GM18519 (cell line): ENCODE results near the gene SOX10.

Source experiments
- ATAC-seq: cut with Tn5 transposase; IDR thresholded peaks from one replicate; pipeline ENCODE4 v1.9.1; 2021; ENCODE audit warnings: mild to moderate bottlenecking, moderate library complexity; ENCODE audit not compliant: unreplicated experiment, low FRiP score

The SOX10 gene

DNA sequence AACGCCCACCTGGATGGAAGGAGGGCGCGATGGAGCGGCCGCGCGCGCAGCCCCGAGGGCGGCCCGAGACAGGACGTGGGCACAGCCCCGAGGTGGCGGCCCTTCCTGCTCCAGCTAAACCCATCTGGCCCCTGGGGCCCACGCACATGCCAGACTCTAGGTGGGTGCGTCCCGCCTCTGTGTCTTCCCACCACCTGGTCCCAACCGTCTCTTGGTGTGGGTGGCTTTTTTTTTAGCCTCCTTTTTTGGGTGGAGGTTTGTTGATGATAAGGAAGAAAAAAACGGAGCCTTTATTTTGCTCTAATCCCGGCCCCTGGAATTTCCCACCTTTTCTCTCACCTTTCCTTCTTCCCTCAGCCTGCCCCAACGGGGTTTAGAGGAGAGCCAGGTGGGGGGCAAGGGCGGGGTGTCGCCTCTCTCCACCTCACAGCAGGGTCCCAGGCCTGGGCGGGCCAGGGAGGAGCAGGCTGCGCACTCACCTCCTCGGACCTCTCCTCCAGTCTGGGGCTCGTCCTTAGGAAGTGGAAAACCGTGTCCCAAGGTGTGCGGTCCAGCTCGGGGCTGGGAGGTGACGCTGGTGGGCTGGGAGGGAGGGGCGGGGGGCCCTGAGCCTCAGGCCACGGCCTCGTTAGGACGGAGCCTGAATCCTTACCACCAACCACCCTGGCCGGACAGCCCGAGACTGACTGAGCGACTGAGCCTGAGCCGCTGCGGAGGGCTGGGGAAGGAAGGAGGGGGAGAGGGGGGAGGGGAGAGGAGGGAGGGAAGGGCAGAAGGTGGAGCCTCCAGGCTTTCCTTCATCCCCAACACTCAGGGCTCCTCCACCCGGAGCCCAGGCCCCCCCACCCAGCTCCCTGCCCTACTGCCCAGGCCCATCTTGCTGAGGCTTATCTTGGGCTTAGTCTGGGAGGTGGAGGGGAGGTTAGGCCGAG, at the start of gene SOX10:
Gene SOX10, minus strand, starts transcription at position 696 of the 932 bp plus-strand sequence. CDS start 771 bp downstream, outside the sequence.
- no peak for ATAC-seq

GRCh38 chr22:38033522-38034277, 49.3 kb upstream of the SOX10 start:
- no peak for ATAC-seq

DNA sequence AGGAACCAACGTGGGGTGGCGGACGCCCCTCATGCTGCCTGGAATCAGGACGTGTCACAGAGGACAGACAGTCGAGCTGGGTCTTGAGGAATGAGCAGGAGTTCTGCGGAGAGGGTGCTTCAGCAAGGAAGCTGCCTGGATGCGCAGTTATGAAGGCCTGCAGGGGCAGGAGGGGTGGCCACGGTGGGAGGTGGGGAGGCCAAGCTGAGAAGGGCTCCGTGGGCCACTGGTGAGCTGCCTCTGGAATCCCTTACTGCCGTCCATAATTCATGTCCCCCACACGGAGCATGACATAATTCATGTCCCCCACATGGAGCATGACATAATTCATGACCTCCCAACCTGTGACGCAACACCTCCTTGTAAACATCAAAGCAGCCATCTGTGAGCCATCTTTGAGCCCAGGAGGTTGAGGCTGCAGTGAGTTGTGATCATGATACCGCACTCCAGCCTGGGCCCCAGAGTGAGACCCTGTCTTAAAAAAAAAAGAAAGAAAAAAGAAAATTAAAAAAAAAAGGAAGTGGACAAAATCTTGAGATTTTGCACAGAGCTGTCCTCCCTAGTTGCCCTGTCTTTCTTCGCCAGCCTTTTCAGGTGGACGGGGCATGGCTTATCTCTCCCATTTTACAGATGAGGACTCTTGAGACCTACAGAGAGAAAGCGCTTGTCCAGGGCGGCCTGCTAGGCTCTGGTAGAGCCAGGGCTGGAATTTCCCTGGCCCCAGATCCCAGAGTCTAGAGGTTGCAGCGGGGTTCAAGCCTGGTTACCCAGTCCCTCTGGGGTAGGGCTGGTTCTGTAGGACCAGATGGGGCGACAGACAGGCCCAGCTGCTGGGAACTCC, 48.5 kb upstream of the SOX10 start:
- no peak for ATAC-seq

- no peak for ATAC-seq
These were observed 47.1 kb upstream of the SOX10 start for GRCh38 chr22:38031491-38031890.

DNA sequence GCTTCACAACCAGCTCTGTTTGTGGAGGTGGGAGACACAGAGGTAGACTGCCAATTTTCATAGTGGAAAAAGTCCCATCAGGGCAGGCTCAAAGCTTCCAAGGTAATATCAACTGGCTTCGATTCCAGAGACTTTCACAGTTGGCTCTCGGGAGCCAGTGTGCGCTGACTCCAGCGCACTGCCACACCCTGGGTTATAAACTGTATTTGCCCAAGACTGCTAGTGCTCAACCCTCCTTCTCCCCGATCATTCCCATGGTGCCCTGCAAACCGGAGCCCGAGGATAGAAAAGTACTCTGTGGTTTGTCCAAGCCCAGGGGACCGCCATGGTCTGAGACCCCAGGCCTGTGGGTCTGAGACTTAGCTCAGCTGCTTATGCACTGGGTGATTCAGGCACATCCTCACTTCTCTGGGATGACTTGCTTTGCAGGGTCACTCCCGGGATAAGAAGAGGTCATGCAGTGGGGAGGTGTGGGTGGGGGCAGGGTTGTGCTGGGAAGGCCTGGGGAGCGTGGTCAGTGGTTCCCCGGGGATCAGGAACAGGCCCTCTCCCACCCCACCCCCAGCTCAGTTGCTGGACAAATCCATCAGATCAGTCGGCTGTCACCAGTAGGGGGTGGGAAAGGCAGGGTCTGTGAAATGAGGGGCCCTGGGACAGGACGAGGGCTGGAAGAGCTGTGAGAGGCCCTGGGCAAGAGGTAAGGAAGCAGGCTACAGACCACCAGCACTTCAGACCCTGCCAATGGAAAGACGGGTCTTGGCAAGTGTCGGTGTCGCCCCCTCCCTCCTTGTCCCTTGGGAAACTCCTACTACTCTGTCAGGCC, 46.2 kb upstream of the SOX10 start:
- no peak for ATAC-seq

- ATAC-seq = no peak
These were observed 45.5 kb upstream of the SOX10 start for GRCh38 chr22:38029901-38030300.

- ATAC-seq = no peak
These were observed 45.0 kb upstream of the SOX10 start for GRCh38 chr22:38029370-38029769.

DNA sequence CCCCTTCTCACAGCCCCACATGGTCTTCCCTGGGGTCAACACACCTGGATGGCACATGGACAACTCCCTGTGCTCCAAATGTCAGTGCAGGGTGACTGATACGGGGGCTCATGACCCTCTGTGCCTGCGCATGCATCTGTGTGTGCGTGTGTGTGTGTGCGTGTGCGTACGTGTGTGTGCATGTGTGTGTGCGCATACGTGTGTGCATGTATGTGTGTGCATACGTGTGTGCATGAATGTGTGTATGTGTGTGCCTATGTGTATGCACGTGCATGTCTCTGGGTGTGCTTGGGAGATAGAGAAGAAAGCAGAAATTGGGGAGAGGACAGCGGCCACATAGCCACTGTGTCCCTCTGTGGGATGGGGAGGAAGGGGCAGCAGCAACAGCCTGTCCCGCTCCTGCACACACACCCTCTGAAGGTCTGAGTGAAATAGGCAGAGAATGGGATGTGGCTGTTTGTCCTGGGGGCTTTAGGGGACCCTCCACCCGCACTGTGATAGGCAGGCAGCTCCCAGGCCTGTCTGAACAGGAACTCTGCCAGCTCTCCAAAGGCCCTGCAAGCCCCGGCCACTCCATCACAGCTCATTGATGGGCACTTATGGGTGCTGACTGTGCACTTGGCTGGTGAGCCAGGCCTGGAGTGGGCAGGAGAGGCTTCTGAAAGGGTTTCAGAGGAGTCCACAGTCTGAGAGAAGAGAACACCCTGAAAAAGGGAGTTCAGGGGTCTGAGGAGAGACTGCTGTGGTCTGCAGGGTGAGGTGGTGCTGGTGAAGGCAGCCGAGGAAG, 44.2 kb upstream of the SOX10 start:
- no peak for ATAC-seq

GRCh38 chr22:38027487-38027886, 43.1 kb upstream of the SOX10 start:
- ATAC-seq = no peak

DNA sequence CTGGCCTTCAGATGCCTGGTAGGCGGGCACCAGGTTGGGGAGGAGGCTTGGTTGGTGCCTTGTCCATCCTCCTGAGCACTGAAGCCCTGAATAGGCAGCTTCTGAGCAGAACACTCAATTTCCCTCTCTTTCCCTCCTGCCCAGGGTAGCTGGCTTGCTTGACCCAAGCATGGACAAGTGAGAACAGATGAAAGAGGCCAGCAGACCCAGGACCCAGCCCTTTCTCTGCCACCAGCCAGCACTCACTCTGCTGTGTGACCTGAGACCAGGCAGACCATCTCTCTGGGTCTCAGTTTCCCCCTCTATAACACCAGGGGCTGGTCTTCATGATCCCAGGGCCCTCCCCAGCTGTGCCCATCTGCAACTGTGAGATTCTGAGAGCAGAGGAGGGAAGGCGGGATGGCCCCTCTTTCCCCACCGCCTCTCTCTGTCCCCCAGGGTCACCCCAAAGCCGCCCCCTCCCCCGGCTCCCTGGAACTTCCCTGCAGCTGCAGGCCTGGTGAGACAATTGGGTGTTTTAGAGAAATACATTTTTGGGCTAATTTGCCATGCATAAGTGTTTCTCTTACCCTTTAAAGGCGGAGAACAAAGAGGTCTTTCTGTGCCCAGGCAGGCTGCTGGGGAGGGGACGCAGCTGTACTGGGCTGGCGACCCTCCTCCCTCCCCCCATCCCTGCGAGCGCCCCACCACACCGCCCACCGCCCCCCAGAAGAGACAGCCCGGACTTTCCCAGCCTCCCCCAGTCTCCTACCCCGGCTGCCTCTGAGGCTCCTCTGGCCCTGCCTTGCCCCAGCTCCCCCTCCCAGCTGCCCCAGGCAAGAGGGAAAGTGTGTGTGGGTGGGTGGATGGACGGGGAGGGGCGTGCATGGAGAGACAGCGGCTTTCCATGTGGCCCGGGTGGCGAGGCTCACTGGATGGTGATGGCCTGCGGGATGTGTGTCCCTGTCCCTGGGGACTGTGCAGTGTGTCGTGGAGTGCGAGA, 42.1 kb upstream of the SOX10 start:
- ATAC-seq = no peak

DNA sequence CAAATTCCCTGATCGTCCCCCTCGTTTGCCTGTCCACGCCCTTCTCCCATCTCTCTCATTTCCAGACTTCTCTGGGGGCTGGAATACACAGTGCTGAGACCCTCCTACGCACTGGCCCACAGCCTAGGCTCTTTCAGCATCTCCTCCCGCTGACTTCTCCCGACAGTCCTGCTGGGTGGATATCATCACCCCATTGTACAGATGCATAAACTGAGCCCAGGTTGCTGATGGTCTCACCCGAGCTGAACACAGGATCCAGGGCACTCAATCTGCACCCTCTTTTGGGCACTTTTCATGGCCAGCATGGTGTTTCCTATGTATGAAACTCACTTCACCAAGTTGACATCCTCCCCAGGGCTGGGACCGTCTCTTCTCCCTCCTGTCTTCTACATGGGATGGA, 41.2 kb upstream of the SOX10 start:
- no peak for ATAC-seq

DNA sequence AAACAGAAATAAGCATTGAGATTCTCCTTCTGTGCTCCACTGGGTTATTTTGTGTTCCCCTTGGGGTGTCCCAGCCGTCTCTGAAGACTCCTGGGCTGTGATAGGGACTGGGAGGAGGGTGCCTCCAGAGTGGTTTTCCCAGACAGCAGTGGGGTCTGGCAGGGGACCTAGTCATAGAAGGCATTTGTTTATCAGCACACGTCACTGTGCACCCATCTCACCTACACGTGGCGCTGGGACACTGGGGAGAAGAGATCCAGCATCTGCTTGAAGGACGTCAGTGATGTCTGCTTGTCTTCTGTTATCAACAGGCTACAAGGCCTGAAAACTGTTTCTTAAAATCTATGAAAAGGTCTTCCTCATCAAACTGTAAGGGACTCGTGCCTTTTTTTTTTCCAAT, 38.7 kb upstream of the SOX10 start:
- ATAC-seq = no peak

- no peak for ATAC-seq
These were observed 36.9 kb upstream of the SOX10 start for GRCh38 chr22:38021206-38021605.

GRCh38 chr22:38018938-38019827, 34.8 kb upstream of the SOX10 start:
- no peak for ATAC-seq

- no peak for ATAC-seq
These were observed 33.9 kb upstream of the SOX10 start for GRCh38 chr22:38017939-38018885.
